ENCODE measurements around the gene PRTN3. TPM values are rescaled to one million over a fixed set of nuclear protein-coding genes. Genes with fewer than 3 reads are reported as not detected.
A peak's percentile ranks its signal among the peaks of the same experiment; 100 is the strongest.
"Not testable (repeated sequence)": the region's sequence is repeated elsewhere in the genome, so short reads cannot be mapped to it uniquely, and the experiment has no call there.

The PRTN3 gene
- total RNA-seq, 1 experiment from 2014 or later: not detected

DNA sequence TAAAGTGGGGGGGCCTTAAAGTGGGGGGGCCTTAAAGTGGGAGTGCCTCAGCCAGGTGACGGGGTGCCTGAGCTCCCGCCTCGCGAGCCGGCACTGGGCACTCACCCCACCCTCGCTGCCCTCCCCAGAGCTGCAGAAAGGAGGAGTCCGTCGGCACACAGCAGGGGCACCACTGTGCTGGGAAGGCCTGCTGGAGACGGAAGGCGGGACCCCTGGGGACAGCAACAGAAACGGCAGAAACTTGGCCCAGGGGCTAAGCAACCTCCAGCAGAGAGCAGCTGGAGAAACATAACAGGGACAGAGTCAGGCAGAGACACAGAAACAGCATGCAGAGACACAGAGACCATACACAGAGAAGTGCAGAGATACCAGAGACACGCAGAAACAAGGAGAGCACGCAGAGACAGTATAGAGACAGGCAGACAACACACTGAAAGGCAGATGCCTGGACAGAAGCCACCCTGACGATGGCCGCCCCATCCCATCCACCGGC lies 26.5 kb downstream of the PRTN3 start:
- Histone ChIP-seq H3K4me3 (no peak overlapping the region), H3K9me3 (no peaks in the 10 kb centered on the region), H3K27me3 (no peaks in the 10 kb centered on the region), H3K36me3 (peaks cover 5% of the 10 kb centered on the region; the same call in 1 of the 2 replicates)
- DNase-seq: no peak

DNA sequence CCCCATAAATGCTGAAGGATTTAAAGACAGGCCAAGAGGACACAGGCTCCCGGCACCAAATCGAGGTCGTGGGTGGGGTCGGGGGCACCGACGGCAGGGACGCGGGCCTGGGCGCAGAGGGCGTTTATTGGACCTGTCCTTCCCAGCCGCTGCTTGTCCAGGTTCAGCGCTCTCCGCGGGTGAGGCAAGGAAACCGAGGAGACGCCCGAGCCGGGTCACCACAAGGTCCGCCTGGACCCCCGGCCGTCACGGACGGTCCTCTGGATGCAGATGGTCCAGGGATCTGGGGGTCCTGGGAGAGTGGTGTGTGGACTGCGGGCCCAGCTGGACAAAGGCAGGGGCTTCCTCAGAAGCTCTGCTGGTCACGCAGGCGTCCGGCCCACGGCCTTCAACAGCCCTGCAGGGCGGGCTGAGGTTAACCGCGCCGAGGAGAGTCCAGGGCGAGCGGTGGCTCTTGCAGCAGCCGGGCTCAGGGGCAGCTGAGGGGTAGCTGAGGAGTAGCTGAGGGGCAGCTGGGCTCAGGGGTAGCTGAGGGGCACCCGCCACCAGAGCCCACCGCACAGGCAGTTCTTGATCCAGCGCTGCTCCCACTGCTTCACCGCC lies 27.2 kb downstream of the PRTN3 start:
- no peak overlapping the region for H3K4me3 ChIP-seq

DNA sequence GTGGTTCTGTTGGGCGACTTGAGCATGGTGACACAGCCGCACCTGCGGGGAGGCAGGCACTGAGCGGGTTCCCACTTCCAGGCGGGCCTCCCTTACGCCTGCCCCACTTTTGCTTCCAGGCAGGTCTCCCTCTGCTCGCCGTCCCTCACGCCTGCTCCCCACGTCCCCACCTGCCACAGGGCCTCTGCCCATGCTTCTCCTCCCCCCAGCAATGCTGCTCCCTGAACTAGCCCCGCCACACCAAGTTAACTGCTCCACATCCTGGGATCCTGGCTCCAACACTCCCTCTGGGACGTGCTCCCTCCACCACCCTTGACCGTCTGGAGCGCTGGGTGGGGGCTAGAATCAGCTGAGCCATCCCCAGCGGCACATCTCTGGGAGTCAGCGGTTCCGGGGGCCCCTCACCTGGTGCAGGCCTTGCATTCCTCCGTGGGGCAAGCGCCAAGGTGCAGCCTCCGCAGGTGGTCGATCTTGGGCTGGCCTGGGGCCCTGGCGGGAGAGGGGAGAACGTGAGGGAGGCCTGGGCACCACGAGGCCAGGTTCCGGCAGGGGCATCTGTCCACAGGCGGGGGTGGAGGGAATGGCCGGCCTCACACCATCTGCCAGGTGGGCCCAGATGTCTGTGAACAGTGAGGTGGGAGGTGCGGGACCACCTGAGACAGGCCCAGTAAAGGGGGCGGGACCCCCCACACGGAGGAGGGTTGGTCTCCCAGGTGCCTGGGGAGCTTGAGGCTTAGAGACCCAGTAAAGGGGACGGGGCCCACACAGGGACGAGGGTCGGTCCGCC lies 27.9 kb downstream of the PRTN3 start:
- H3K27me3 ChIP-seq: no peaks in the 10 kb centered on the region
- peaks cover 5% of the 10 kb centered on the region; the same call in 1 of the 2 replicates for H3K36me3 ChIP-seq
- no peak for DNase-seq
- no peaks in the 10 kb centered on the region for H3K9me3 ChIP-seq
- no peak overlapping the region for H3K4me3 ChIP-seq

More for the DNA sequence above, 27.2 kb downstream of the PRTN3 start:
- Histone ChIP-seq H3K27me3 (no peaks in the 10 kb centered on the region), H3K36me3 (peaks cover 5% of the 10 kb centered on the region; the same call in 1 of the 2 replicates), H3K9me3 (no peaks in the 10 kb centered on the region)
- DNase-seq: no peak

DNA sequence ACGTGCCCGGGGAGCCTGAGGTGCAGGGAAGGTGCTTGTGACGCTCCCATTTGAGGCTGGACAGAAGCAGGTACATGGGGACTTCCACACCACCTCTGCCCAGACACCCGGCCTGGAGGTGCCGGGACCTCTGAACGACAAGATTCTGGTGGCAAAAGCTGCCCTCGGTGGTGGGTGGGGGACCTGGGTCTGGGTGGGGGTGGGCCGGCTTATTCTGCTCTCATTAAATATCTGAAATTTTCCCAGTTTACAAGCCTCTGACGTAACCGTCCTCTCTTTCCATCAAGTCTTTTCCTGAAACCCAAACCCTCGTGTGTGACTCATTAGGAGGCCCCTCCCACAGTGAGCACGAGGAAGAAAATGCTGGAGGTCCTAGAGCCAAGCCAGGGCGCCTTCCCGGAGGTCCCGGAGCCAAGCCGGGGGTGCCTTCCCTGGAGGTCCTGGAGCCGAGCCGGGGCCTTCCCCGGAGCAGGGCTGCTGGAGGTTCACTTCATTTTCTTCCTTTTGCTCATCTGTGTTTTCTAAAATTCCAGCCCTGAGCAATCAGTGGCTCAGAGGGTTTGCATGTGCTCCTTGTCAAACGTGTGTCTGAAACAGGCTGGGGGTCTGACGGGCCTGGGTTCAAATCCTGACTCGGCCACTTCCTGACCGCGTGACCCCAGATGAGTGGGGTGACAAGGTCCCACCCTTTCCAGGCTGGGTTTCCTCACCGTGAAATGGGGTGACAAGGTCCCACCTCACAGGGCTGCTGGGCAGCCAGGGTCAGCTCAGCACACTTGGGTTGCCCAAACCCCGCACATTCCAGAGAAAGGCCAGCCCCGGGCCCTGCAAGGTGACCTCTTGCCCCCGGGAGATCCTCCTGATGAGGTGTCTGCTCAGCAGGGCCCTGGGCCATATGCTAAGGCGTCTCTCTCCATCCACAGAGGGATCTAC lies 28.7 kb downstream of the PRTN3 start:
- Histone ChIP-seq H3K36me3 (peaks cover 5% of the 10 kb centered on the region; the same call in 1 of the 2 replicates), H3K4me3 (no peak overlapping the region), H3K27me3 (no peaks in the 10 kb centered on the region), H3K9me3 (no peaks in the 10 kb centered on the region)
- peak; percentile 79 for DNase-seq

DNA sequence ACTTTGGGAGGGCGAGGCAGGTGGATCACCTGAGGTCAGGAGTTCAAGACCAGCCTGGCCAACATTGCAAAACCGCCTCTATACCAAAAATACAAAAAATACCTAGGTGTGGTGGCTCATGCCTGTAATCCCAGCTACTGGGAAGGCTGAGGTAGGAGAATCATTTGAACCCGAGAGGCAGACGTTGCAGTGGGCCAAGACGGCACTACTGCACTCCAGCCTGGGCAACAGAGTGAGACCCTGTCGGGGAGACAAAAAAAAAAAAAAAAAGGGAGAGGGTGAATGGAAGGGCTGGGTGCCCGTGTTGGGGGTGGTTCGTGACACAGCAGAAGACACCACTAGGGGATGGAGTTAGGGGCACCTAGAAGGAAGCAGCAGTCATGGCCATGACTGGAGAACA lies 29.5 kb downstream of the PRTN3 start:
- Histone ChIP-seq H3K27me3 (no peaks in the 10 kb centered on the region), H3K9me3 (no peaks in the 10 kb centered on the region), H3K4me3 (no peak overlapping the region), H3K36me3 (peaks cover 5% of the 10 kb centered on the region; the same call in 1 of the 2 replicates)
- DNase-seq: no peak

DNA sequence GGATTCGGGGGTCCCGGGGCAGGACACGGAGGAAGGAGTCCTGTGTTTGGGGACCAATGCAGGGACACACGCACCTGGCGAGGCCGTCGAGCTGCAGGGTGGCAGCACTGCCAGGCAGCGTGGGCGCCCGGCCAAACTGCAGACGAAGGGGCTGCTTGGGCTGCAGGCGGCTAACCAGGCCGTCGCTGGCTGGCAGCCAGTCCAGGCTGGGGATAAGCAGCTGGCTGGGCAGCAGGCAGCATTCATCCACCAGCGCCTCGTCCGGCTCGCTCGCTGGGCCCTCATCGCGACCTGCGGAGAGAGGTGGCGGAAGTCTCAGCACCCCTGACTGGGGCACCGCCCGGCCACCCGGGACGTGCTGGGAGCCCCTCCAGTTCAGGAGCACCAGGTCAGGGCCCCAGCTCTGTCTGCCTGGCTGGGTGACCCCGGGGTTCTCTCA lies 30.2 kb downstream of the PRTN3 start:
- Histone ChIP-seq H3K4me3 (no peak overlapping the region), H3K9me3 (no peaks in the 10 kb centered on the region), H3K27me3 (no peaks in the 10 kb centered on the region), H3K36me3 (peaks cover 5% of the 10 kb centered on the region; the same call in 1 of the 2 replicates)
- no peak for DNase-seq

DNA sequence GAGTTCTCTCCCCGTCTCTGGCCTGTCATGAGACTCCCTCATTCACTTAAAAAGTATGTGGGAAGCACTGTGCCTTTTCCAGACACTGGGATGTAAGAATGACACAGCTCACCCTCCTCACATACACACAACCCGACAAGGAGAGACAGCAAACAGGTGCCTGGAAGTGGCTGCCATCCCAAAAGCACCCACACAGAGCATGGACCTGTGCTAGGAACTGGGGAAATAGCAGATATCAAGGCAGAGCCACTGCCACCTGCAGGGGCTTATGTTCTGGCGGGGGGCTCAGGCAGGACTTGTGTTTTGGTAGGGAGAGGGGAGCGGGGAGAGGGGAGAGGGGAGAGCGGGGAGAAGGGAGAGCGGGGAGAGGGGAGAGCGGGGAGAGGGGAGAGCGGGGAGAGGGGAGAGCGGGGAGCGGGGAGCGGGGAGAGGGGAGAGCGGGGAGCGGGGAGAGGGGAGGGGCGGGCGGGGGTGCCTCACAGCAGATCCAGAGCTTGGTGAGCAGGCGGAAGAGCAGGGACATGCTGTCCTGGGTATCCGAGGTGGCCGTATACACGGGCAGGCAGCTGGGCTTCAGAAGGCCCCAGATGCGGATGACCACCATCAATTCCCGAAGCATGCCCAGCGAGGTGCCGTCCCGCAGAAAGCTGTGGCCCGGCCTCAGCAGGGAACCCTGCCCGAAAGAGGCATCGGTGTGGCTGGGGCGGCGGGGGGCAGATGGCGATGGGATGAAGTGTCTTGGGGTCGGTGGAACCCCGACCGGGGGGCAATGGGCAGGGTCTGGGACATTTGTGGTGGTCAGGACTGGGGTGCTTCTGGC lies 30.9 kb downstream of the PRTN3 start:
- H3K36me3 ChIP-seq: peaks cover 5% of the 10 kb centered on the region; the same call in 1 of the 2 replicates
- H3K9me3 ChIP-seq: no peaks in the 10 kb centered on the region
- no peak for DNase-seq
- no peaks in the 10 kb centered on the region for H3K27me3 ChIP-seq
- H3K4me3 ChIP-seq: no peak overlapping the region

DNA sequence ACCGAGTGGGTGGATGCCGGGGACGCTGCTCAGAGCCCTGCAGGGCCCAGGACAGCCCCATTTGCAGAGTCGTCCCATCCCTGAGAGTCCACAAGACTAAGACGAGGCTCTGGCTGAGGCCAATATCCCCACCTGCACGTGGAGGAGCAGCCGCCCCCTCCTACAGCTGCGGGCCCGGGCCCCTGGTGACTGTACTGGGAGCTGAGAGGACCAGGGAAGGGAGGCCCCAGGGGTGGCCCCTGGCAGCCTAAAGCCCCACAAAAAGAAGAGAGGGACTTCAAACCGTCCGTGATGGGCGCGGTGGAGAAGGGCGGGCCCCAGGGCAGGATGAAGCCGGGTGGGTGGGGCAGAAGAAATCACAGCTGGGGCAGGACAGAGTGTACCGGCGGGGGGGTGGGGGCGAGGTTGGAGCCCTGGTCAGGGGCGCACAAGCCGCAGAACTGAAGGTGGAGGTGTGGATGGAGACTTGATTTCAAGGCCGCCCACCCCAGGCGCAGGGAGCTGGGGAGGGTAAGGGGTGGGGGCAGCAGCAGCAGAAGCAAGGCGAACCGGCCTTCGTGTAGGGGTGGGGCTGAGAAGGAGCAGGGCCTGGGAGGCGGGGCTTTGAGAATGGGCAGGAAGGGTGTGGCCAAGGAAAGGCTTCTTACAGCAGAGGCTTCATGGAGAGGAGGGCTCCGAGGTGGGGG lies 31.6 kb downstream of the PRTN3 start:
- Histone ChIP-seq H3K9me3 (no peaks in the 10 kb centered on the region), H3K36me3 (peaks cover 5% of the 10 kb centered on the region; the same call in 1 of the 2 replicates), H3K27me3 (no peaks in the 10 kb centered on the region), H3K4me3 (no peak overlapping the region)
- no peak for DNase-seq

DNA sequence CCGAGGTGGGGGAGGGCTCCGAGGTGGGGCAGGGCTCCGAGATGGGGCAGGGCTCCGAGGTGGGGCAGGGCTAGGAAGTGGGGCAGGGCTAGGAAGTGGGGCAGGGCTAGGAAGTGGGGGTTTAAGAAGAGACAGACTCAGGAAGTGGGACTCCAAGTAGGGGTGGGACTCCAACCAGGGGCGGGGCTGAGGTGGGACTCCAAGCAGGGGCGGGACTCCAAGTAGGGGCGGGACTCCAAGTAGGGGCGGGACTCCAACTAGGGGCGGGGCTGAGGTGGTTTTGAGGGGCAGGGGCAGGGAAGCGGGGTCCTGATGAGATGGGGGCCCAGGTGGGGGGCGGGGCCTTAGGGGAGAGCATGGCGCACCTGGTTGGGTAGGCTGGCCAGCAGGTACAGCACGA lies 32.3 kb downstream of the PRTN3 start:
- no peaks in the 10 kb centered on the region for H3K9me3 ChIP-seq
- no peak overlapping the region for H3K4me3 ChIP-seq
- H3K27me3 ChIP-seq: no peaks in the 10 kb centered on the region
- H3K36me3 ChIP-seq: peaks cover 5% of the 10 kb centered on the region; the same call in 1 of the 2 replicates
- DNase-seq: no peak

DNA sequence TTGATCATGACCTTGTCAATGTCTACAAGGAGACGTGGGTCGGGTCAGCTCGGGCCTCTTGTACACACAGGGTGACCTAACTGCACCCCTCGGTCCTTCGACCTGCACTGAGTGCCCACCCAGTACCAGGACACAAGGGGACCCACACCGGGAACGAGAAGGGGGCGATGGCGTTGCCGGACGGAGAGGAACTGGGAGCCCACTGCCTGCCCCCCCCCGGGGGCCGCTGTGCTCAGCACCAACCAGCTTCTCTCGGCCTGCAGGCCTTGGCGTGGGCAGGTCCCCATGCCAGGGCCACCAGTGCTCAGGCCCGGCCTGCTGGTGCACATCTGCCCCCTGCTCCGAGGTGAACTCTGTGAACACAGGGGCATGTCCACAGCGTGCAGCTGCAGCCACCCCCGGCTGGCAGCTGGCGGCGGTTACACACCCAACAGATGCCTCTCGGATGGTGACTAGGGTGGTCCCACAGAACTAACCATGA lies 32.8 kb downstream of the PRTN3 start:
- Histone ChIP-seq H3K9me3 (no peaks in the 10 kb centered on the region), H3K36me3 (peaks cover 5% of the 10 kb centered on the region; the same call in 1 of the 2 replicates), H3K4me3 (no peak overlapping the region), H3K27me3 (no peaks in the 10 kb centered on the region)
- no peak for DNase-seq

DNA sequence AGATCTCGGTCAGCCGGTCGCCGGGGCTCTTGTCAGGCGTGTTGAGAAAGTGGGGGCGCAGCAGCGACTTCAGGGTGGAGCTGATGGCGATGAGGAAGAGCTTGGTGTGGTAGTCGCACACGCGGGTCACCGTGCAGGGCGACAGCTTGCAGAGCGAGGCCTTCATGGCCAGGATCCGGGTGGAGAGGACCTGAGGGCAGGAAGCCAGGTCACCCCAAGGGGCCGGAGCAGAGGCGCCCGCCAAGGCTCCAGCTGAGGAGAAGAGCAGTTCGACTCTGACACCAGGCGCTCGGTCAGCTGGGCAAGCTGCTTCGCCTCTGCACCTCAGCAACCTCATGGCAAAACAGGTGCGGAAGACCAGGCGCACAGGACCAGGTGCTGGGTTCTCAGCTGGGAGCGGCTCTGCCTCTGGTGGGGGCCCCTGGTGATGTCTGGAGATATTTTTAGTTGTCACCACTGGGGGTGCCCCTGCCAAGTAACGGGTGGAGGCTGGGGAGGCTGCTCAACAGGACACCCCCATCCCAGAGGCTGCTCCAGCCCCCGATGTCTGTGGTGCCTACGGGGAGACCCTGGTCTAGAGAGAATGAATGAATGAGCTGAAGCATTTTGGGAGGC lies 34.6 kb downstream of the PRTN3 start:
- H3K4me3 ChIP-seq: no peak overlapping the region
- no peak for DNase-seq
- H3K36me3 ChIP-seq: no peaks in the 10 kb centered on the region
- H3K9me3 ChIP-seq: no peaks in the 10 kb centered on the region
- no peaks in the 10 kb centered on the region for H3K27me3 ChIP-seq

DNA sequence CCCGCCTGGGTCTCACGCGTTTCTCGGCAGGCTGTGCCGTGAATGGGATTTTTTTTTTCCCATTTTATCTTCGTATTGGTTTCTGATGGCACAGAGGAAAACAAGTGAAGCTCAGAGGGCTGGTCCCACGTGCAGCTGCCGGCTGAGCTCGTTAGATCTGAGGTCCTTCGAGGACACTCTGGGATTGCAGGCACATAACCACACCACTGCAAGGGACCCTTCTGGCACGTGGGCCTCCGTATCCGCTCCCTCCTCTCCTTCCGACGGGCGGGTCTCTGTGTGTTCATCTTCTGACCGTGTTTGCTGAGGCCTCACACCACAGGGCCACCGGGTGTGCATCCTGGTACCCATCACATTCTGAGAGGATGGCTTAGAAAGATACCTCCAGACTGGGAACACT lies 35.3 kb downstream of the PRTN3 start:
- no peaks in the 10 kb centered on the region for H3K9me3 ChIP-seq
- no peak overlapping the region for H3K4me3 ChIP-seq
- H3K27me3 ChIP-seq: no peaks in the 10 kb centered on the region
- H3K36me3 ChIP-seq: no peaks in the 10 kb centered on the region
- DNase-seq: no peak

DNA sequence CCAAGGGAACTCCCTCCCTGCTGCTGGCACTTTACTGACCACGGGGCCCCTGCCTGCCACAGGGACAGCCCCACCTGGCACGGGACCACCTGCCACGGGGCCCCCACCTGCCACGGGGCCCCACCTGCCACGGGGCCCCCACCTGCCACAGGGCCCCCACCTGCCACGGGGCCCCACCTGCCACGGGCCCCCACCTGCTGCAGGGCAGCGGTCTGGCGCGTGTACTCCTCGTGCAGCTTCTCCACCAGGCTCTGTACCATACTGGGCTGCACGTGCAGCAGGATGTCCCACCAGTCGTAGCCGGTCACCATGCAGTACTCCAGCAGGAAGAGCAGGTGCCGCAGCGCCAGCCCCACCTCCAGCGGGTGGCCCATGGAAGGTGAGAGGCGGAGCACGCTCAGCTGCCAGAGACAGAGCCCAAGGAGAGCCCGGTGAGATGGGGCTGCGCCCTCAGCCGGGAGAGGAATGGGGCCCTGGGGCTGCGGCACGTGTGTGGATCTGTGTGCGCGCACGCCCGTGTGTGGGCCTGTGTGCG lies 36.0 kb downstream of the PRTN3 start:
- Histone ChIP-seq H3K9me3 (no peaks in the 10 kb centered on the region), H3K4me3 (no peak overlapping the region), H3K36me3 (peaks cover 2% of the 10 kb centered on the region; the same call in 1 of the 2 replicates), H3K27me3 (no peaks in the 10 kb centered on the region)
- no peak for DNase-seq

DNA sequence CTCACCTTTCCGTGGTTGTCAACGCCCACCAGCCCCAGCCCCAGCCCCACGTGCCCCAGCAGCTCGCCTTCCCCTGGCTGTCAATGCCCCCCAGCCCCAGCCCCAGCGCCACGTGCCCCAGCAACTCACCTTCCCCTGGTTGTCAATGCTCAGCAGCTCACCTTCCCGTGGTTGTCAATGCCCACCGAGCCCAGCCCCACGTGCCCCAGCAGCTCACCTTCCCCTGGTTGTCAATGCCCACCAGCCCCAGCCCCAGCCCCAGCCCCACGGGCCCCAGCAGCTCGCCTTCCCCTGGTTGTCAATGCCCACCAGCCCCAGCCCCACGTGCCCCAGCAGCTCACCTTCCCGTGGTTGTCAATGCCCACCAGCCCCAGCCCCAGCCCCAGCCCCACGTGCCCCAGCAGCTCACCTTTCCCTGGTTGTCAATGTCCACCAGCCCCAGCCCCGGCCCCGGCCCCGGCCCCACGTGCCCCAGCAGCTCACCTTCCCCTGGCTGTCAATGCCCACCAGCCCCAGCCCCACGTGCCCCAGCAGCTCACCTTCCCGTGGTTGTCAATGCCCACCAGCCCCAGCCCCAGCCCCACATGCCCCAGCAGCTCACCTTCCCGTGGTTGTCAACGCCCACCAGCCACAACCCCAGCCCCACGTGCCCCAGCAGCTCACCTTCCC lies 37.3 kb downstream of the PRTN3 start:
- H3K36me3 ChIP-seq, DNase-seq, H3K4me3 ChIP-seq, H3K9me3 ChIP-seq, H3K27me3 ChIP-seq: not testable (repeated sequence)

Data from MG63 (cell line).